HUES6 (cell line): ENCODE results near the gene SLC29A3.

Source experiments
- H3K27ac ChIP-seq: 2 replicates; pipeline ENCODE4 v1.7.0; 2013; ENCODE audit warnings: low read depth, mild to moderate bottlenecking, low read length, inconsistent platforms
- H3K27me3 ChIP-seq: 2 replicates; pipeline ENCODE4 v1.6.1; 2013; ENCODE audit warnings: low read length; ENCODE audit not compliant: control insufficient read depth, insufficient read depth
- H3K36me3 ChIP-seq: 2 replicates; pipeline ENCODE4 v1.6.1; 2013; ENCODE audit warnings: low read length; ENCODE audit not compliant: control insufficient read depth, insufficient read depth
- H3K4me1 ChIP-seq: 2 replicates; pipeline ENCODE4 v1.6.1; 2013; ENCODE audit warnings: low read length; ENCODE audit not compliant: control insufficient read depth, insufficient read depth
- H3K4me3 ChIP-seq: 2 replicates; pipeline ENCODE4 v1.5.1; 2013; ENCODE audit warnings: low read depth, low read length
- H3K9ac ChIP-seq: one replicate; pipeline ENCODE4 v1.6.1; 2013; ENCODE audit warnings: mild to moderate bottlenecking, low read length
- H3K9me3 ChIP-seq: 2 replicates; pipeline ENCODE4 v1.6.1; 2013; ENCODE audit warnings: low read depth, low read length; ENCODE audit not compliant: control insufficient read depth, insufficient read depth

SLC29A3 gene

GRCh38 chr10:71339796-71340589 is 20.9 kb downstream of the SLC29A3 start:
- Histone ChIP-seq H3K4me1 (peaks cover 57% of the 10 kb centered on the region), H3K27ac (no peak overlapping the region), H3K9me3 (no peaks in the 10 kb centered on the region), H3K4me3 (no peak overlapping the region), H3K27me3 (no peaks in the 10 kb centered on the region), H3K36me3 (0 out of 2 replicates have a peak, but pooled peaks cover 2% of the 10 kb centered on the region), H3K9ac (peak overlapping the region; percentile 36)

- H3K27ac ChIP-seq = no peak overlapping the region
- no peak overlapping the region for H3K9ac ChIP-seq
- H3K36me3 ChIP-seq = 0 out of 2 replicates have a peak, but pooled peaks cover 2% of the 10 kb centered on the region
- H3K27me3 ChIP-seq = no peaks in the 10 kb centered on the region
- no peaks in the 10 kb centered on the region for H3K9me3 ChIP-seq
- peaks cover 55% of the 10 kb centered on the region for H3K4me1 ChIP-seq
- no peak overlapping the region for H3K4me3 ChIP-seq
These were observed 23.7 kb downstream of the SLC29A3 start for GRCh38 chr10:71342573-71343391.

- no peak overlapping the region for H3K27ac ChIP-seq
- H3K9ac ChIP-seq = no peak overlapping the region
- H3K36me3 ChIP-seq = 0 out of 2 replicates have a peak, but pooled peaks cover 2% of the 10 kb centered on the region
- H3K4me3 ChIP-seq = no peak overlapping the region
- no peaks in the 10 kb centered on the region for H3K9me3 ChIP-seq
- H3K27me3 ChIP-seq = no peaks in the 10 kb centered on the region
- peaks cover 59% of the 10 kb centered on the region for H3K4me1 ChIP-seq
These were observed 24.3 kb downstream of the SLC29A3 start for GRCh38 chr10:71343392-71343773.

GRCh38 chr10:71344154-71344925 is 25.3 kb downstream of the SLC29A3 start:
- Histone ChIP-seq H3K9me3 (no peaks in the 10 kb centered on the region), H3K4me3 (peak overlapping the region; percentile 3; the same call in 1 of the 2 replicates), H3K27ac (peak overlapping the region; percentile 43; the same call in 1 of the 2 replicates), H3K4me1 (peaks cover 61% of the 10 kb centered on the region), H3K36me3 (no peaks in the 10 kb centered on the region), H3K27me3 (no peaks in the 10 kb centered on the region), H3K9ac (no peak overlapping the region)

GRCh38 chr10:71344993-71345480 is 26.0 kb downstream of the SLC29A3 start:
- Histone ChIP-seq H3K36me3 (no peaks in the 10 kb centered on the region), H3K27ac (0 out of 2 replicates have a peak overlapping the region, but pooled peaks have one; percentile 1), H3K9me3 (no peaks in the 10 kb centered on the region), H3K9ac (no peak overlapping the region), H3K4me1 (peaks cover 60% of the 10 kb centered on the region), H3K4me3 (0 out of 2 replicates have a peak overlapping the region, but pooled peaks have one; percentile 3), H3K27me3 (no peaks in the 10 kb centered on the region)

GRCh38 chr10:71345694-71346093 is 26.6 kb downstream of the SLC29A3 start:
- no peaks in the 10 kb centered on the region for H3K9me3 ChIP-seq
- H3K36me3 ChIP-seq = no peaks in the 10 kb centered on the region
- no peak overlapping the region for H3K27ac ChIP-seq
- no peak overlapping the region for H3K4me3 ChIP-seq
- no peak overlapping the region for H3K9ac ChIP-seq
- peaks cover 55% of the 10 kb centered on the region for H3K4me1 ChIP-seq
- H3K27me3 ChIP-seq = no peaks in the 10 kb centered on the region

- Histone ChIP-seq H3K27me3 (no peaks in the 10 kb centered on the region), H3K4me3 (no peak overlapping the region), H3K9me3 (no peaks in the 10 kb centered on the region), H3K27ac (no peak overlapping the region), H3K4me1 (peaks cover 55% of the 10 kb centered on the region), H3K36me3 (no peaks in the 10 kb centered on the region), H3K9ac (no peak overlapping the region)
These were observed 27.7 kb downstream of the SLC29A3 start for GRCh38 chr10:71346731-71347130.

GRCh38 chr10:71347587-71348395 is 28.7 kb downstream of the SLC29A3 start:
- H3K9me3 ChIP-seq = no peaks in the 10 kb centered on the region
- H3K9ac ChIP-seq = no peak overlapping the region
- H3K4me1 ChIP-seq = peaks cover 55% of the 10 kb centered on the region
- no peak overlapping the region for H3K4me3 ChIP-seq
- no peaks in the 10 kb centered on the region for H3K27me3 ChIP-seq
- peaks cover 3% of the 10 kb centered on the region; the same call in 1 of the 2 replicates for H3K36me3 ChIP-seq
- H3K27ac ChIP-seq = no peak overlapping the region

- H3K36me3 ChIP-seq = peaks cover 3% of the 10 kb centered on the region; the same call in 1 of the 2 replicates
- no peak overlapping the region for H3K4me3 ChIP-seq
- H3K9me3 ChIP-seq = no peaks in the 10 kb centered on the region
- H3K4me1 ChIP-seq = peaks cover 48% of the 10 kb centered on the region
- H3K27ac ChIP-seq = no peak overlapping the region
- no peaks in the 10 kb centered on the region for H3K27me3 ChIP-seq
- no peak overlapping the region for H3K9ac ChIP-seq
These were observed 29.8 kb downstream of the SLC29A3 start for GRCh38 chr10:71348850-71349249.

GRCh38 chr10:71349406-71349805 is 30.3 kb downstream of the SLC29A3 start:
- Histone ChIP-seq H3K9me3 (no peaks in the 10 kb centered on the region), H3K4me3 (no peak overlapping the region), H3K4me1 (peaks cover 42% of the 10 kb centered on the region), H3K27me3 (no peaks in the 10 kb centered on the region), H3K9ac (peak overlapping the region; percentile 3), H3K27ac (no peak overlapping the region), H3K36me3 (peaks cover 3% of the 10 kb centered on the region; the same call in 1 of the 2 replicates)
